Endothelial cell of umbilical vein (primary cell): ENCODE data around the gene MAGEA12. TPM values are rescaled to one million over a fixed set of nuclear protein-coding genes. Genes with fewer than 3 reads are reported as not detected.
"Not testable (repeated sequence)": the region's sequence is repeated elsewhere in the genome, so short reads cannot be mapped to it uniquely, and the experiment has no call there.

Source experiments
- BruUV-seq: library from RNA; stranded (reverse); fragments of 400-500 nt; replicated peaks from 2 replicates; lab custom pipeline; 2021; lab: Mats Ljungman, UMichigan
- CTCF ChIA-PET: fragments of 300-600, 350-600 bp; sonication (Branson Sonifier 250); formaldehyde crosslinking; loops from one replicate; lab custom pipeline; 2021; ENCODE audit warnings: antibody characterized with exemption, inconsistent platforms; lab: Charles Lee
- POLR2A ChIA-PET: fragments of 300-600, 350-600 bp; sonication (Branson Sonifier 250); formaldehyde crosslinking; loops from one replicate; lab custom pipeline; 2021; ENCODE audit warnings: antibody characterized with exemption, inconsistent platforms; lab: Charles Lee
- DNase-seq: peaks from one replicate; pipeline ENCODE4 v3.0.0-alpha.2; 2011; ENCODE audit warnings: low read depth, low spot score
- FAIRE-seq: peaks from 2 replicates; lab custom pipeline; 2011; peaks lifted over from hg19 to GRCh38; lab: Jason Lieb, UNC
- H2AFZ ChIP-seq: 2 replicates; pipeline ENCODE4 v1.6.0; 2012; ENCODE audit warnings: low read depth, low read length, control low read depth, inconsistent platforms
- H3K27ac ChIP-seq: 2 replicates; pipeline ENCODE4 v1.5.1; 2011; ENCODE audit warnings: low read depth, mild to moderate bottlenecking, control low read depth, low read length, moderate library complexity; ENCODE audit not compliant: insufficient read depth
- H3K27me3 ChIP-seq, 2 experiments: 2 replicates each; pipeline versions ENCODE4 v1.6.0 to v1.6.1; 2011; ENCODE audit warnings: low read length in 2 of 2, mixed read lengths in 1 of 2; ENCODE audit not compliant: control insufficient read depth in 2 of 2, insufficient read depth in 2 of 2
- H3K36me3 ChIP-seq, 2 experiments: 2 replicates in 1 of 2; 3 replicates in 1 of 2; pipeline ENCODE4 v1.5.1; 2011; ENCODE audit warnings: low read length in 2 of 2, mild to moderate bottlenecking in 1 of 2, moderate library complexity in 1 of 2; ENCODE audit not compliant: control insufficient read depth in 2 of 2, insufficient read depth in 2 of 2; ENCODE audit errors: extremely low read depth in 1 of 2
- H3K4me1 ChIP-seq: 3 replicates; pipeline ENCODE4 v1.5.1; 2011; ENCODE audit warnings: mild to moderate bottlenecking, low read length; ENCODE audit not compliant: control insufficient read depth, insufficient read depth; ENCODE audit errors: extremely low read depth
- H3K4me2 ChIP-seq: 2 replicates; pipeline ENCODE4 v1.6.1; 2011; ENCODE audit warnings: low read length, control low read depth, mixed read lengths; ENCODE audit not compliant: insufficient read depth
- H3K4me3 ChIP-seq, 3 experiments: fragments of 200-600 bp in 1 of 3; sonication (generic), shearing (Covaris generic) in 1 of 3; replicated peaks in 1 of 3; 2 replicates each; pipeline ENCODE4 v1.5.1; 2011 to 2016; ENCODE audit warnings: control low read depth in 3 of 3, low read length in 3 of 3, mild to moderate bottlenecking in 2 of 3, inconsistent platforms in 1 of 3, low read depth in 1 of 3, moderate library complexity in 1 of 3; ENCODE audit not compliant: insufficient read depth in 1 of 3
- H3K79me2 ChIP-seq: 2 replicates; pipeline ENCODE4 v1.6.0; 2012; ENCODE audit warnings: low read length, inconsistent platforms; ENCODE audit not compliant: control insufficient read depth, insufficient read depth
- H3K9ac ChIP-seq: replicated peaks from 2 replicates; pipeline ENCODE3; 2011; ENCODE audit warnings: low read length, control low read depth; ENCODE audit not compliant: insufficient read depth; ENCODE audit errors: extremely low read depth
- H3K9me1 ChIP-seq: replicated peaks from 3 replicates; pipeline ENCODE4 v1.6.0; 2011; ENCODE audit warnings: mild to moderate bottlenecking, low read length; ENCODE audit not compliant: control insufficient read depth, insufficient read depth; ENCODE audit errors: extremely low read depth
- H3K9me3 ChIP-seq: replicated peaks from 2 replicates; pipeline ENCODE4 v1.5.1; 2012; ENCODE audit warnings: low read length, inconsistent platforms; ENCODE audit not compliant: control insufficient read depth, insufficient read depth
- H4K20me1 ChIP-seq: replicated peaks from 2 replicates; pipeline ENCODE3; 2011; ENCODE audit warnings: mild to moderate bottlenecking, low read length; ENCODE audit not compliant: control insufficient read depth, insufficient read depth; ENCODE audit errors: extremely low read depth
- dilution Hi-C: fragments of 300-500 bp; cut with MboI; formaldehyde crosslinking; loops from one replicate; pipeline ENCODE4 v1.15.0; 2019; ENCODE audit warnings: low sequenced_read_pairs; ENCODE audit not compliant: extremely low pct_ligation_motif_present
- intact Hi-C: fragments of 100-400 bp; cut with micrococcal nuclease; formaldehyde crosslinking; loops from one replicate; pipeline ENCODE4 v1.10.0; 2022
- polyA plus RNA-seq, 4 experiments: library from polyadenylated mRNA; depleted of rRNA in 3 of 4; stranded (reverse) in 3 of 4; unstranded in 1 of 4; fragments of >200 nt; gene quantifications; 2 replicates each; pipeline versions ENCODE4 v1.2.1 to v1.2.3, GENCODE V29; 2011 to 2012; ENCODE audit warnings: missing spikeins in 1 of 4
- total RNA-seq: library from RNA; stranded (reverse); gene quantifications from 2 replicates; pipeline ENCODE4 v1.2.3, GENCODE V29; 2021

MAGEA12 gene
- total and polyA plus RNA-seq, 2 donors (not counting 3 experiments of a cell fraction or from before 2014, with no cell fraction given), result not detected

- H3K4me1 ChIP-seq, H3K9ac ChIP-seq, FAIRE-seq, H3K27me3 ChIP-seq, CTCF ChIA-PET, dilution Hi-C loops, H3K27ac ChIP-seq, H3K36me3 ChIP-seq, POLR2A ChIA-PET, H4K20me1 ChIP-seq, H3K9me3 ChIP-seq, DNase-seq, H3K79me2 ChIP-seq, intact Hi-C loops, H2AFZ ChIP-seq, BruUV-seq, H3K9me1 ChIP-seq, H3K4me3 ChIP-seq, H3K4me2 ChIP-seq: not testable (repeated sequence)
Measured at GRCh38 chrX:152761582-152761981, 28.0 kb downstream of the MAGEA12 start.

GRCh38 chrX:152766562-152766961 is 33.0 kb downstream of the MAGEA12 start:
- H3K79me2 ChIP-seq, intact Hi-C loops, H3K27me3 ChIP-seq, H3K9me1 ChIP-seq, H3K9me3 ChIP-seq, H4K20me1 ChIP-seq, BruUV-seq, H3K27ac ChIP-seq, H3K36me3 ChIP-seq, POLR2A ChIA-PET, CTCF ChIA-PET, dilution Hi-C loops, H3K9ac ChIP-seq, H3K4me1 ChIP-seq, H3K4me2 ChIP-seq, H3K4me3 ChIP-seq, DNase-seq, H2AFZ ChIP-seq: not testable (repeated sequence)
- FAIRE-seq, result peak; percentile 24

GRCh38 chrX:152769549-152770289 is 36.2 kb downstream of the MAGEA12 start, which contains the start of gene MAGEA6:
TSS of gene MAGEA6 (minus strand) at chrX:152769689. CDS start at chrX:152767650, 2,039 bp downstream.
- dilution Hi-C loops, H3K4me3 ChIP-seq, H2AFZ ChIP-seq, CTCF ChIA-PET, intact Hi-C loops, H3K27ac ChIP-seq, FAIRE-seq, DNase-seq, H3K9ac ChIP-seq, POLR2A ChIA-PET, H4K20me1 ChIP-seq, BruUV-seq, H3K27me3 ChIP-seq, H3K4me2 ChIP-seq, H3K9me3 ChIP-seq, H3K79me2 ChIP-seq, H3K9me1 ChIP-seq, H3K4me1 ChIP-seq, H3K36me3 ChIP-seq: not testable (repeated sequence)

GRCh38 chrX:152787062-152787461 is 53.5 kb downstream of the MAGEA12 start:
- H3K9ac ChIP-seq, H3K36me3 ChIP-seq, H3K27ac ChIP-seq, intact Hi-C loops, CTCF ChIA-PET, H3K79me2 ChIP-seq, BruUV-seq, DNase-seq, H4K20me1 ChIP-seq, POLR2A ChIA-PET, dilution Hi-C loops, H3K27me3 ChIP-seq, H3K4me2 ChIP-seq, H2AFZ ChIP-seq, H3K4me3 ChIP-seq, H3K9me3 ChIP-seq, H3K4me1 ChIP-seq, H3K9me1 ChIP-seq: not testable (repeated sequence)
- FAIRE-seq, result peak; percentile 58
